Suppressor macrophage treated with lipopolysaccharide for 4 hours (primary cell): ENCODE results near the gene NAT9.

Experiments used
- DNase-seq: peaks from one replicate; pipeline ENCODE4 v3.0.0-alpha.2; 2020

NAT9 gene

DNA sequence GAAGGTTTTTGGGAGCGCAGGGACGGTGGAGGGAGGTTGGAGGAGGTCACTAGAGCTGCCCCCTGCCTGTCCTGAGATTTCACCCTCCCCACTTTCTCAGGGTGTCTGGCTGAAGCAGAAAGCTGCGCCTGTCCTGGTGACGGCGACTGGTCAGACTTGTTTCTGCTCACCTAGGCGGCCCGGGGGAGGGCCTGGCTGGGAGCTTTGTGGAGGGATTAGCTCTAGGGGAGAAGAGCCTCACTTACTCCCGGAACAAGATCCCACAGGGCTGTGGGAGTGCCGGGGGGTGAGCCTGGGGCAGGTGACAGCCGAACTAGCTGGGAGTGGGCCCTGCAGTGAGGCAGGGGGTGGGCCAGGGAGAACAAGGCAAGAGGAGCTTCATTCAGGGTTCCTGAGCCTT, 16.2 kb downstream of the NAT9 start:
- no peak for DNase-seq

DNA sequence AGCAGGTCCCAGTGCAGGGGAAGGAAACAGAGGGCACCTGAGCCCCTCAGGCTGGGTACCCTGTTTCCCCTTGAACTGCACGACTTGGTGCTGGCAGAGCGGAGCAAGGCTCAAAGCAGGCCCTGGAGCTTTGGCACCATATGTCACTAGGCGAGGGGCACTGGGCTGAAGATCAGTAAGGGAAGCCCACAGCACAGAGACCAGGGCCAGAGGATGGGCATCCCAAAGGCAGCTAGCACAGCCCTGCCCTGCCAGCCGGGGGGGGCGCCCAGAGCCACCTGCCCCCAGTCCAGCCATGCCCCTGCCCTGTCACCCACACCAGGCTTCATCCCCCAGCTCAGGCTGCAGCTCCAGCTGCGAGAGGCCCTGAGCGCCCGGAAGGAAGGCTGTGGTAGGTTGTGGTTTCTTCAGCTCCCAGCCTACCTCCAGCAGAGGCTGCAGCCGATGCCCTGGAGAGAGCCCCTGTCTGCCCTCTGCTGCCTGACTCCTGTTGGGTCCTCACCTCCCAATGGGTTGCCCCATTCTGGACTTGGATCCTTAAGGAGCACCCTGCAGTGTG, 16.8 kb downstream of the NAT9 start:
- no peak for DNase-seq

- DNase-seq = no peak
These were observed 17.3 kb downstream of the NAT9 start for GRCh38 chr17:74758848-74759168.

DNA sequence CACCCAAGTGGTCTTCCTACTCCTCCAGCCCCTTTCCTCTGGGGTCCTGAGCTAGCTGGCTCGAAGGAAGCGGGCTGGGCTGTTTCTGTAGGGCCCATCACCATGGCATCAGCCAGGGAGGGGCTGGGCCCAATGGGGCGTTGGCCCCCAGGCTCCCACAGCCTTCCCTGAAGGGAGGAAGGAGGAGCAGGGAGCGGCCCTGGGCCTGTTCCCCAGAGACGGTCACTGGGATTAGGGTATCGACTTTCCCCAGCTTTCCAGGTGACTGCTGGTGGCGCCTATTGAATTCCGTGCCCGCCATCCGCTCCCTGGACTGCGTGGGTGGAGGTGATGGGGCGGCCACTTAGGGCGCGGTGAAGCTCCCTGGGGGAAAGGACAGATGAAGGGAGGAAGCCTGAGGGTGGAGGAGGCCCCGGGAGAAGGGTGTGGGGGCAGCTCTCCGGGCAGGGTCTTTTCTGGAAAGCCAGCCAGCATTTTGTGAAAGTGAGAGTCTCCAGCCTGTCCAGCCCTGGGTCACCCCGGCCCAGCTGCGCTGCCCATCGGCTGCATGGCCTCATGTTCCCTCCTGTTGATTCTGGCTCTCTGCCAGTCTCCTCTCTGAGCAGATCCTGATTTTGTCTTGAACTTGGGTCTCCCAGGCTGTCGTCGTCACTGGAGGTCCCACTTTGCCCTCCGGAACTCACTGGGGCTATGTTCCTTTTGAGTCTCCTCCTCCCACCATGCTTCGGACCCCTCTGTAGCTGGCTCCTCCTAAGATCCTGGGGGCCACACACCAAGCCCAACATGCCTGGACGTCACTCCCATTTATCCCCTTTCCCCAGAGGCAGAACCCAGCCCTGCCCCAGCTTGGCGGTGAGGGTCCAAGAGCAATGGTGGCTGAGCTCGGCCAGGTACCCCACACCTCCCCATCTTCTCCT, 18.0 kb downstream of the NAT9 start:
- DNase-seq = no peak

DNA sequence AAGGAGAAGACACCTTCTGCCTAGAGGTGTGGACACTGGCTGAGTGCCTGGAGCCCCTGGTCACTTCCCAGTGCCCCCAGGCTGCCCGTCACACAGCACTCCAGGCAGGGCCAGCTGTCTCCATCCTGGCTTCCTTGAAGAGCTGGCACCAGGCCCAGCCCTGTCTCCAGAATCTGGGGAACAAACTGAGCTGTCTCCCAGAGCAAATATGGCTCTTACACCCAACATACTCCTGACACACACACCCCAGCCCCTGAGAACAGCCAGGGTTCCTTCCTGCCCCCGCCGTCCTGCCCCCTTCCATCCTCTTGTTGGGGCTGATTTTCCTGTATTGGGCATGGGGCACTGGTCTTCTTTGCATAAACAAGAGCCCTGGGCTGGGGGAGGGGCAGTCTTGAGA, 18.6 kb downstream of the NAT9 start:
- DNase-seq = no peak

DNA sequence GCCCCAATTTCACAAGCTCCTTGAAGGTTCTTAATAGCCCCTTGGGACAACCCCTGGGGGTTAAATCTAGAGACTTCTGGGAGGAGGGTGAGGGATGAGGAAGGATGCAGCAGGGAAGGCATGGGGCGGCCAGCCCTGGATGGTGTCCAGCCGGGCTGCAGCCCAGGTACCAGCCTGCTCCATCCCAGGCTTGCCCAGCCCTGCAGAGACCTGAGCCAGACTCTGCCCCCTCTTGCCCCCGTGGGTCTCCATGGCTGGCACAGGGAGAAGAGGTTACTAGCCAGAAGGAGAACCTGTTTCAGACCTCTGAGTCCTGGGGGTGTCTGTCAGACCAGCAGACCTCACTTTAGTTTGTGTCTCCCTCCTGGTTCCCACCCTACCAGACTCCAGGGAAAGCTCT, 19.3 kb downstream of the NAT9 start:
- DNase-seq = no peak

DNA sequence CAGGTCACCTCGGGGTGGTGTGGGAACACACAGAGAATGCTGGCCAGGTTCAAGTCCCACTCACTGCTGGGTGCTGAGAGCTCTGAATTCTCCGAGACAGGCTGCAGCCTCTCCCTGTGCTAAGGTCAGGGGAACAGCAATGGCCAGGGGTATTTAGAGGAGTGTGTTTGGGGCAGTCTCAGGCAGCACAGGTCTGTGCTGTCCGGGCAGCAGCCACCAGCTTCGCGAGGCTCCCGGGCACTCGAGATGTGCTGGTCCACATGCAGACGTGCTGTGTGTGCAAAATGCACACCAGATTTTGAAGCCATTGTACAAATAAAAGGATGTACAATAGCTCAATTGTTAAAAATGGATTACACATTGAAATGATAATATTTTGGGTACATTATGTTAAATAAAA, 20.6 kb downstream of the NAT9 start:
- DNase-seq = no peak

DNA sequence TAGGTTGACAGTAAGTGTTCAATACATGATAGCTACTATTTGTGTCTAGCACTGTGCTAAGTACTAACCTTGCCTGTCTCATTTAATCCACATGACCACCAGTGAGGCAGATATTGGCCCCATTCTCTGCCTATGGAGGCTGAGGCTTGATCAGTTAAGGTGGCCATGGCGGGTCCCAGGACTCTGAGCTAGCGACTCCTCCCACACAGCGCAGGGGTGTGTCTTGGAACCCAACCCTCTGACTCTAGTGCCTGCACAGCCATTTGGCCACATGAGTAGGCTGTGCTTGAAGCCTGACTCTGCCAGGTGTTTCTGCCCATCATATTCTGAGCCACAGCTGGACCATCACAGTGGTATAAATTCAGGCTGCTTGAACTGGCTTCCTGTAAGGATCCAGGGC, 21.3 kb downstream of the NAT9 start:
- DNase-seq = no peak

- no peak for DNase-seq
These were observed 23.2 kb downstream of the NAT9 start for GRCh38 chr17:74752822-74753401.

DNA sequence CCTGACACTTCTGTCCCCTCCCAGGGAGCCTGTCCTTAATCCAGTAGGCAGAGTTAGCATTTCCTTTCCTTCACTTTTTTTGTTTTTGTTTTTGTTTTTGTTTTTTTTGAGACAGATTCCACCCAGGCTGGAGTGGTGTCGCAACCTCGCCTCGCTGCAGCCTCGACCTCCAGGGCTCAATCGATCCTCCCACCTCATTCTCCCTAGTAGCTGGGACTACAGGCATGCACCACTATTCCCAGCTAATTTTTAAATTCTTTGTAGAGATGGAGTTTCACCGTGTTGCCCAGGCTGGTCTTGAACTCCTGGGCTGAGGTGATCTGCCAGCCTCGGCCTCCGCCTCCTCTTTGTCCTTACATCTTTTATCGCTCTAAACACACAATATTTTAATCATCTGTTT, 23.7 kb downstream of the NAT9 start:
- DNase-seq = no peak

DNA sequence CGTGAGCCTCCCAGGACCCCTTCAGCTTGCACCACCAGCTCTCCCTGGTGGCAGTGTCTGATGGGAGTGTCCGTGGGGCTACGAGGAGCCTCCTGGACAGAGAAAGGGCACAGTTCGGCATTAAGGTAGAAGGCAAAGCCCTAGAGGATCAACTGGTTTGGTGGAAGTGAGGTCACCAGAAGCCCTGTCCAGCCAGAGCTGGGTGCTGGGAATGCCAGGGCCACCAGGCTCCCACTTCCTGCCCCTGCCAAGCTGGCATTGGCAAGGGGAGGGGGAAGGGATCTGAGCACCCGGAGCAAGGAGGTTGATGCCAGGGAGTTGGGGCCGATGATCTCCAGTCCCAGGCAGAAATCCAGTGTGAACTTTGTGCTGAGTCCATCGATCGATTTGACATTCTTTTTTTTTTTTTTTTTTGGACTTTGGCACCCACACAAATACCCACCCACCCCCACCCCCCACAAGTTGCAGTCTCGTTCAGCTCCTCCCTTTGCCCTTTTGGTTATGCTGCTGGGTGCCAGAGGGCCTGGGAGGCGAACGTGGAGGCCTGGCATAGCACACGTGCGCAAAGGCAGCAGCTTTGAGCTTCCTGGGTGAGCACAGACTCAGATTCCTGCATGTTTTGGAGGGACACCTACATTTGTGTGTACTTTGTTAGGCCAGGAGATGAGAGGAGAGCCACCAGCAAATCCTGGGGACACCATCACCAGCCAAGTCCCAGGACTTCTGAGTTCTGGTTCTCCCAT, 25.6 kb downstream of the NAT9 start:
- DNase-seq = no peak

DNA sequence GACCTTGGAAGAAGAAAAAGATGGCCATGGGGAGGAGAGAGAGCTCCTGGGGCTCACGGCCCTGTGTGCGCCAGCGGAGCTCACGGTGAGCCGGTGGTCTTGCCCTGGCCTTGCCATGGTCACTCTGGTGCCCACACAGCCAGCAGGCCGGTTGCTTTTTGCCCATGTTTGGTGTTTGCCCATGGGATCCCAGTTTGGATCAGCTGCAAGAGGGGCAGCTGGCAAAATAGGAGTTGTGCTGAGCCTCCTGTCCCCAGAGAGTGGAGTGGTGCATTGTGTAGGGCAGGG, 26.2 kb downstream of the NAT9 start:
- no peak for DNase-seq

DNA sequence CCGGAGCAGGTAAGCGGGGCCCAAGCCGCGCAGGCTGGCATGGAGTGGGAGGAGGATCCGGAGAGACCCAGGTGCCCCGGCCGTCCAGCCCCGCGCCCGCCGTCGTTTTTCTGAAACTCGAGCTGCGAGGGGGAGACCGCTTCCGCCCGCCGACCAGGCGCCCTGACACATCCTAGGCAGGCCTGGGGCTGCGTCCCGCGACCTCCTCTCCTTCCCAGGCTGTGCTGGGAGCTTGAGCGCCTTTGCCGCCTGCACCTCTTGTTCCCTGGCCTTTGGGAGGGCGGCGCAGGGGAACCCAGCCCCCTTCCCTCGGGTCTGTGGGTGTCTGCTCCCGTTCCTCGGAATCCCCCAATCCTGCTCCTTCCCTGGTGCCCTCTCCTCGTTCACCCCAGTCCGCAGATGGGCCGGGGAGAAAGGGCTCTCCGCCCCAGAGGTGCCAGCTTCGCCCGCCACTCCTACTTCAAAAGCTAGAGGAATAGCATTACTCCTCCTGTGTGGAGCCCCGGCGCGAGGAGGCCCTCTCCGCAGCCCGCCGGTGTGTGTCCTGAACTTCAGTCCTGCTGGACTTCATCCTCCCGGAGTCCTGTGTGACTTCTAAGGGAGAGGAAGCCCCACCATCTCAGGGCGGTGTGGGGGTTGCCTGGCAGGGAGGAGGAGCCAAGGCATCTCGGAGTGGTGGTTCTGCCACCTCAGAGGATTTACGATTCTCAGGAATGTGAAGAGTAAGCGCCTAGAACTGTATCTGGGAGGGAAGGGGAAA, 26.7 kb downstream of the NAT9 start:
- no peak for DNase-seq

DNA sequence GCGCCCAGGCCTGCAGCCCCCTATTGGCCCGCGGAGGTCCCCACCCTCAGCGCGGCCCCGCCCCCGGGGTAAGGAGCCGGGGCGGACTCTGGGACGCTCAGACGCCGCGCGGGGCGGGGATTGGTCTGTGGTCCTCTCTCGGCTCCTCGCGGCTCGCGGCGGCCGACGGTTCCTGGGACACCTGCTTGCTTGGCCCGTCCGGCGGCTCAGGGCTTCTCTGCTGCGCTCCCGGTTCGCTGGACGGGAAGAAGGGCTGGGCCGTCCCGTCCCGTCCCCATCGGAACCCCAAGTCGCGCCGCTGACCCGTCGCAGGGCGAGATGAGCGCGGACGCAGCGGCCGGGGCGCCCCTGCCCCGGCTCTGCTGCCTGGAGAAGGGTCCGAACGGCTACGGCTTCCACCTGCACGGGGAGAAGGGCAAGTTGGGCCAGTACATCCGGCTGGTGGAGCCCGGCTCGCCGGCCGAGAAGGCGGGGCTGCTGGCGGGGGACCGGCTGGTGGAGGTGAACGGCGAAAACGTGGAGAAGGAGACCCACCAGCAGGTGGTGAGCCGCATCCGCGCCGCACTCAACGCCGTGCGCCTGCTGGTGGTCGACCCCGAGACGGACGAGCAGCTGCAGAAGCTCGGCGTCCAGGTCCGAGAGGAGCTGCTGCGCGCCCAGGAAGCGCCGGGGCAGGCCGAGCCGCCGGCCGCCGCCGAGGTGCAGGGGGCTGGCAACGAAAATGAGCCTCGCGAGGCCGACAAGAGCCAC, 27.4 kb downstream of the NAT9 start, which contains the start of gene NHERF1:
NHERF1 (plus strand) TSS at position 100 of the 750 bp plus-strand sequence; CDS start at position 319, 219 bp downstream.
- DNase-seq = peak; percentile 99

DNA sequence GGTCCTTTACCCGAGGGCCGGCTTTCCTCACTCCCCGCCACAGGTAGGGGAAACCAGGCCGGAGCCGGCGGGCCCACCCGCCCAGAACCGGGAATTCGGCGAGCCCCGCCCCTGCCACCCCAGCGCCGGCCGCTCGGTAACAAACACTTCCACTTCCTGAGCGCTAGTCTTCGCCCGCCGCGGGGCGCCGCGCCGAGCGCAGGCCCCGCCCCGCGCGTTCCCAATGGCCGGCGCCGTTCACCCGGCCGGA, 27.9 kb downstream of the NAT9 start:
- DNase-seq = no peak

- DNase-seq = peak; percentile 55
These were observed 29.2 kb downstream of the NAT9 start for GRCh38 chr17:74746922-74747321.

- DNase-seq = no peak
These were observed 29.8 kb downstream of the NAT9 start for GRCh38 chr17:74746376-74746775.

DNA sequence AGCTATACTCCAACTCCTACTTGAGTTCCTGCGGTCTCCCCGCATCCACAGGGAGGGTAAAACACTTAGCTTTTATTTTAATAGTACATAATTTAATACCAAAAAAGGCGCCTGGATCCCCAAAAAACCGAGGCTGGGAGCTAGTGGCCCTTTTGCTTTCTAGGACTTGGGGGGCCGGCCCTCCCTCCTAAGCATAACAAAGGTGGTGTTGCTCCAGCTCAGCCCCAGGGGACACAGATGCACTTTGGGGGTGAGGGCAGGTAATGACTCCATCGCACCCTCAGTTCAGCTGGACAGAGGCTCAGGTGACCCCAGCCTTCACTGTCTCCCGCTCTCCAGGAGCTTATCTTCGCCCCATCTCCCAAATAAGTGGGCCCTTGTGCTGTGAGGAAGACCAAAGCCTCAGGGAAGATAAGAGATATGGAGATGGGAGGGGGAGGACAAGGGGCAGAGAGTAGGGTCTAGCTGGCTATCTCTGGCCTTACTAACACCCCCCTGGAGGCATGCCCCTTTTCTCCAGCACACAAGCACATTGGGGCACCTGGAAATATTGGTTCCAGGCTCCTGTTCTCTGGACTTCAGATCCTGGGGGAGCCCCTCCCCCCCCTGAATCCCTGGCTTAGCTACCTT, 30.5 kb downstream of the NAT9 start:
- no peak for DNase-seq

DNA sequence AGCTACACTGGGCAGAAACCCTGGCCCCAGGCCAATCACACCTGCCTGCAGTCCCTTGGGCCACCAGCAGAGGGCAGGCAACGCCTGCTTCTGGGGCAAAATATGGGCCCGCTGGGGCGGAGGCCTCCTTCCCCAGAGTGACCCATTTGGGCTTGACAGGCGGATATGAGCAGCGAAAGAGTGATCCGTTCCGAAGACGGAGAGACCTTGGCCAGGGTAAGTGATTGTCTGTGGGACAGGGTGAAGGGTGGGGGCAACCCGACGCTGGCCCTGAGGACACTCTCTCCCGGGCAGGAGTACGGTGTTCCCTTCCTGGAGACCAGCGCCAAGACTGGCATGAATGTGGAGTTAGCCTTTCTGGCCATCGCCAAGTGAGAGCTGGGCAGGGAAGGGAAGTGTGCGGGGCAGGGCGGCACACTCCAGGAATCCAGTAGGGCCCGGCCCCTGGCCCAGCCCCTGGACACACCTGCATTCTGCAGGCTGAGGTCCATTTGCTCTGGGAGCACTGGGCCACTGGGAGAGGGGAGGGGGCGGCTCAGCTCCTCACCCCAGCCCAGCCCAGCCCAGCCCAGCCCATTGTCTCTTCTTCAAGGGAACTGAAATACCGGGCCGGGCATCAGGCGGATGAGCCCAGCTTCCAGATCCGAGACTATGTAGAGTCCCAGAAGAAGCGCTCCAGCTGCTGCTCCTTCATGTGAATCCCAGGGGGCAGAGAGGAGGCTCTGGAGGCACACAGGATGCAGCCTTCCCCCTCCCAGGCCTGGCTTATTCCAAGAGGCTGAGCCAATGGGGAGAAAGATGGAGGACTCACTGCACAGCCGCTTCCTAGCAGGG, 31.2 kb downstream of the NAT9 start:
- DNase-seq = peak; percentile 87

GRCh38 chr17:74744349-74744713, 31.8 kb downstream of the NAT9 start:
- DNase-seq = no peak

DNA sequence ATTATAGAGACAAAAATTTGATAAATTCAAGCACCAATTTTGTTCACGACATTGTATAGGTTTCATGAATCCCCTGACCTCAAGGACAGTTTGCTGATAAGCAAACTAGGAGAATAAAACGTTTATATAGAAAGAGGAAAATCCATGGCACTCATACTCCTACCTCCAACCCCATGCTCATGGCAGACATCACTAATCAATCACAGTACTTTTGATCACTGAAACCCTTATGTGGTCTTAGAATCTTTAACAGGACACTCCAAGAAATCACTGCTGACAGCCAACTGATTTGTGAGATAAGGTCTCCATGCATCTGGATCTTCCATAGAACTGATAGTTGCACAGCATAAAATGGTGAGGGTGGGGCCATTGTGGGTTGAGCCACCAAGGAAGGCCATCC, 32.4 kb downstream of the NAT9 start:
- no peak for DNase-seq
